IPS-18a (cell line): ENCODE data around the gene EFR3B.
"Not testable (repeated sequence)": the region's sequence is repeated elsewhere in the genome, so short reads cannot be mapped to it uniquely, and the experiment has no call there.

Source experiments
- H3K27ac ChIP-seq: one replicate; pipeline ENCODE4 v1.5.1; 2013; ENCODE audit warnings: low read length
- H3K27me3 ChIP-seq: one replicate; pipeline ENCODE4 v1.6.1; 2013; ENCODE audit warnings: mild to moderate bottlenecking, low read length; ENCODE audit not compliant: control insufficient read depth, insufficient read depth
- H3K36me3 ChIP-seq: one replicate; pipeline ENCODE4 v1.6.1; 2013; ENCODE audit warnings: low read depth, low read length; ENCODE audit not compliant: control insufficient read depth
- H3K4me1 ChIP-seq: one replicate; pipeline ENCODE4 v1.6.1; 2013; ENCODE audit warnings: low read depth, low read length; ENCODE audit not compliant: control insufficient read depth
- H3K4me3 ChIP-seq: one replicate; pipeline ENCODE4 v1.5.1; 2013; ENCODE audit warnings: low read length
- H3K9ac ChIP-seq: one replicate; pipeline ENCODE4 v1.6.1; 2013; ENCODE audit warnings: mild to moderate bottlenecking, low read length, moderate library complexity
- H3K9me3 ChIP-seq: one replicate; pipeline ENCODE4 v1.6.1; 2013; ENCODE audit warnings: low read depth, low read length; ENCODE audit not compliant: control insufficient read depth

EFR3B gene

DNA sequence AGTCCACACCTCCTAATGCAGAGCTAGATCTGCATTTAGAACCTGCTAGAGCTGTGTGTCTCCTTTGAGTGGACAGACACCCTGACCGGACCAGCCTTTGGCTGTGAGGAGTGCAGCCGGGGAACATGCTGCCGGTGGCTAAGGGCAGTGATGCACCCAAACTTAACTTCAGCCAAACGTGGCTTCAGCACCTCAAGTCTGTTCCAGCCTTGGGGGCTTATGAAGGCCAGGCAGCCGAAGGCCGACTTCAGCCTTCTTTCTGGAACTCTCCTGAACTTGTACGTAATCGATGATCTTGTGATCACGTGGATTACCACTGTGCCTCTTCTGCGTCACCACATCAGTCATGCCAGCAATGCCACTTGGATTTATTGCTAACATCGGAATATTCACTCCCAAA lies 77.4 kb downstream of the EFR3B start:
- Histone ChIP-seq H3K27ac (no peak overlapping the region), H3K27me3 (no peaks in the 10 kb centered on the region), H3K9ac (no peak overlapping the region), H3K9me3 (no peaks in the 10 kb centered on the region), H3K4me3 (no peak overlapping the region), H3K36me3 (no peaks in the 10 kb centered on the region), H3K4me1 (no peaks in the 10 kb centered on the region)

- Histone ChIP-seq H3K27ac (no peak overlapping the region), H3K27me3 (no peaks in the 10 kb centered on the region), H3K36me3 (no peaks in the 10 kb centered on the region), H3K4me3 (no peak overlapping the region), H3K9me3 (no peaks in the 10 kb centered on the region), H3K4me1 (no peaks in the 10 kb centered on the region), H3K9ac (no peak overlapping the region)
These were observed 80.5 kb downstream of the EFR3B start for GRCh38 chr2:25122367-25122766.

GRCh38 chr2:25123682-25124081 lies 81.8 kb downstream of the EFR3B start:
- H3K9me3 ChIP-seq, result no peaks in the 10 kb centered on the region
- no peaks in the 10 kb centered on the region for H3K27me3 ChIP-seq
- no peak overlapping the region for H3K9ac ChIP-seq
- no peaks in the 10 kb centered on the region for H3K4me1 ChIP-seq
- no peaks in the 10 kb centered on the region for H3K36me3 ChIP-seq
- no peak overlapping the region for H3K27ac ChIP-seq
- no peak overlapping the region for H3K4me3 ChIP-seq

DNA sequence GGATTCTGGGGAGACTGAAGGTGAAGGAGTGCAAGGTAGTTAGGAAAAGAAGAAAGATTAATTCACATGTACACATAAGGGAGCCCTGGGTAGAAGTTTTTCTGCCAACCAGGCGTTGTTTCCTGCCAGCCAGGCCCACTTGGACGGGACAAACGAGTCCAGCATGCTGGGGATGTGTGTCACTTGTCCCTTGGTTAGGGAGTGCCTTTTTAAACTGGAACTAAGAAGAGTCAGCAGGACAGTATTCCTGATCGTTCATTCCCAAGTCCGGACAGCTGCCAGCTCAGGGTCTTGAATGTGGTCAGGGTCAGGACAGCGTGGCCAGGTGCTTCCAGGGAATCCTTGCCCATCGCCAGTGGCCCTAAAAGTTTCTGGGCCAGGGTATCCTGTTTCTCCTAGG lies 83.3 kb downstream of the EFR3B start:
- Histone ChIP-seq H3K9me3 (no peaks in the 10 kb centered on the region), H3K36me3 (no peaks in the 10 kb centered on the region), H3K27me3 (no peaks in the 10 kb centered on the region), H3K27ac (no peak overlapping the region), H3K4me3 (no peak overlapping the region), H3K9ac (no peak overlapping the region), H3K4me1 (peaks cover 2% of the 10 kb centered on the region)

DNA sequence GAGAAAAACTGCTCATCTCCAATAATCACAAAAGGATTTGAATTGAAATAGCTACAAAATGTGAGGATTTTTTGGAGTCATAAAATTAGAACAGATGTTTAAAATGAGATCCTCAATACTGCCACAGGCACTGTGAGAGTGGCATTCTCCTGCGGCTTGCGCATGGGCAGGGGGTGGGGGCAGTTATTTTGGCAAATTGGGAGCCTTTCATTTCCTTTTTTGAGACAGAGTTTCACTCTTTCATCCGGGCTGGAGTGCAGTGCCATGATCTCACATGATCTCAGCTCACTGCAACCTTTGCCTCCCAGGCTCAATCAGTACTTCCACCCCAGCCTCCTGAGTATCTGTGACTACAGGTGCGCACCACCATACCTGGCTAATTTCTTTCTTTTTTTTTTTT lies 84.1 kb downstream of the EFR3B start:
- Histone ChIP-seq H3K4me1 (peaks cover 2% of the 10 kb centered on the region), H3K4me3 (no peak overlapping the region), H3K27ac (no peak overlapping the region), H3K9ac (no peak overlapping the region), H3K9me3 (no peaks in the 10 kb centered on the region), H3K36me3 (no peaks in the 10 kb centered on the region), H3K27me3 (no peaks in the 10 kb centered on the region)

- not testable (repeated sequence) for H3K36me3 ChIP-seq, H3K27me3 ChIP-seq, H3K27ac ChIP-seq, H3K9ac ChIP-seq, H3K4me1 ChIP-seq, H3K4me3 ChIP-seq, H3K9me3 ChIP-seq
These were observed 85.2 kb downstream of the EFR3B start for GRCh38 chr2:25127071-25127470.

GRCh38 chr2:25127646-25128045 lies 85.8 kb downstream of the EFR3B start:
- Histone ChIP-seq H3K36me3 (no peaks in the 10 kb centered on the region), H3K4me3 (no peak overlapping the region), H3K27me3 (no peaks in the 10 kb centered on the region), H3K27ac (no peak overlapping the region), H3K4me1 (peaks cover 2% of the 10 kb centered on the region), H3K9ac (no peak overlapping the region), H3K9me3 (no peaks in the 10 kb centered on the region)

- Histone ChIP-seq H3K4me1 (peaks cover 2% of the 10 kb centered on the region), H3K9me3 (no peaks in the 10 kb centered on the region), H3K4me3 (no peak overlapping the region), H3K36me3 (no peaks in the 10 kb centered on the region), H3K27ac (no peak overlapping the region), H3K27me3 (no peaks in the 10 kb centered on the region), H3K9ac (no peak overlapping the region)
These were observed 88.1 kb downstream of the EFR3B start for GRCh38 chr2:25129901-25130520.

DNA sequence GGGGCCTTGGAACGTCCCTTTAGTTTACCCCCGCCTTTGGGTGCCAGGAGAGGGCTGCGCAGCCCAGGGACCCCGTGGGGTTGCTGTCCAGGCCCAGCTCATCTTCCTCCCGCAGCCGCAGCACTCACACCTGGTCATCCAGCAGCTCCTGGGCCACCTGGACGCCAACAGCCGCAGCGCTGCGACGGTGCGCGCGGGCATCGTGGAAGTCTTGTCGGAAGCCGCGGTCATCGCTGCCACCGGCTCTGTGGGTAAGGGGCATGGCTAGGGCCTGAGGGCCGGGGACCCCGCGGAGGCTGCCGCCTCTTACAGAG lies 89.3 kb downstream of the EFR3B start:
- Histone ChIP-seq H3K9ac (no peak overlapping the region), H3K4me3 (no peak overlapping the region), H3K27ac (no peak overlapping the region), H3K27me3 (no peaks in the 10 kb centered on the region), H3K4me1 (peaks cover 2% of the 10 kb centered on the region), H3K9me3 (no peaks in the 10 kb centered on the region), H3K36me3 (no peaks in the 10 kb centered on the region)

- H3K9ac ChIP-seq, result no peak overlapping the region
- no peaks in the 10 kb centered on the region for H3K36me3 ChIP-seq
- no peak overlapping the region for H3K27ac ChIP-seq
- H3K27me3 ChIP-seq, result no peaks in the 10 kb centered on the region
- no peak overlapping the region for H3K4me3 ChIP-seq
- H3K4me1 ChIP-seq, result peaks cover 2% of the 10 kb centered on the region
- no peaks in the 10 kb centered on the region for H3K9me3 ChIP-seq
These were observed 89.9 kb downstream of the EFR3B start for GRCh38 chr2:25131567-25132298.

GRCh38 chr2:25132299-25132635 lies 90.4 kb downstream of the EFR3B start:
- peaks cover 2% of the 10 kb centered on the region for H3K4me1 ChIP-seq
- no peaks in the 10 kb centered on the region for H3K36me3 ChIP-seq
- no peak overlapping the region for H3K27ac ChIP-seq
- no peak overlapping the region for H3K4me3 ChIP-seq
- H3K9ac ChIP-seq, result no peak overlapping the region
- no peaks in the 10 kb centered on the region for H3K27me3 ChIP-seq
- H3K9me3 ChIP-seq, result no peaks in the 10 kb centered on the region

GRCh38 chr2:25132693-25133092 lies 90.8 kb downstream of the EFR3B start:
- H3K9me3 ChIP-seq, result no peaks in the 10 kb centered on the region
- H3K9ac ChIP-seq, result no peak overlapping the region
- no peaks in the 10 kb centered on the region for H3K27me3 ChIP-seq
- H3K4me3 ChIP-seq, result no peak overlapping the region
- no peak overlapping the region for H3K27ac ChIP-seq
- H3K4me1 ChIP-seq, result peaks cover 2% of the 10 kb centered on the region
- H3K36me3 ChIP-seq, result no peaks in the 10 kb centered on the region
